Kidney tubule cell (primary cell): ENCODE data around the gene ZC3H12D.

ENCODE experiments used
- DNase-seq: peaks from one replicate; pipeline ENCODE4 v3.0.0-alpha.2; 2018; ENCODE audit warnings: low spot score

Gene ZC3H12D

DNA sequence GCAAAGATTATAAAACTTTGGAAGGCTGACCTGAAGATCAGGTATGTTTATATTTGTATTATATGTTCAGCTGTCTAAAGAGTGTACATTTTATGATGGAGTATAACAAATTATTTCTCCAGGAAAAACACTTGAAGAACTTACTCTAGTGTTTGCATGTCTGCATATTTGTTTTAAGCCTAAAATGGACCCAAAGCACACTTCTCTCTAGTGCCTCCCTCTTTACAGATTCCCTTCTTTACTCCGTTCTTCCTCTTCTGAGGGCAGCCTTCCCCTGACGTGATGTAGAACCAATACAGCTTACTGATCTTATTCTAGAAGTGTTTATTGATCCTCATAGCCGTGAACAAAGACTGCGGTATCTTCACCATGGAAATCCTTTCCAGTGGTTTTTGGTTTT lies 70.8 kb downstream of the ZC3H12D start:
- no peak for DNase-seq

DNA sequence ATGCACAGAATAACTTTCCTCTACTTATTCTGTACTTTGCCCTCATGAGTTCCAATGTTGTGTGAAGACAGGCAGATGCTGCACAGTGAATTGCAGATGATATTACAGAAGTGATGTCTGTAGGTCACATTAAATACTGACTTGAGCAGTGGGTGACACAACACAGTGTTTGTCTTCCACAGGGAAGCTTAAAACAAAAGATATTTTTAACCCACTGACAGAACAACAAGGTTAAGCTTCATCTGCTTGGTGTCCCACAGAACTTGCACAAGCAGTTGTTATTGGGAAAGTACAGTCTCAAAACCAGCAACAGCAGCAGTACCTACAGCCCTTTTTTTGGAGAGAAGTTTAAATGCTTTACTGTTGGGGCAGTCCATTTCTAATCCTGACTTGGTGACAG lies 74.3 kb downstream of the ZC3H12D start:
- no peak for DNase-seq

DNA sequence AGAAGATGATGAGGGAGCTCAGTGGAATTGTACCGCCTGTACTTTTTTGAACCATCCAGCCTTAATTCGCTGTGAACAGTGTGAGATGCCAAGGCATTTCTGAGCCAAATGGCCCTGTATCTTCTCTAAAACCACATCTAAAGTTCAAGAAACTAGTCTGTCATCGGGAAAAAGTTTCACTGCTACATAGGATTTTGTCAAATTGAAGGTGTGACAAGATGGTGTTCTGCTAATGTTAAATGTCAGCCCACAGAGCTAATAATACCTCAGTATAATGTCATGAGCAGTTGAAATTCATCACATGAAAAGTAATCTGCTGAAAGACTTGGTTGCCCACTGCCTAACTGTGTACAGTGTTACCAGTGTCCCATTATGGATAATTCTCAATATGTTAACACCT lies 75.2 kb downstream of the ZC3H12D start:
- no peak for DNase-seq

DNA sequence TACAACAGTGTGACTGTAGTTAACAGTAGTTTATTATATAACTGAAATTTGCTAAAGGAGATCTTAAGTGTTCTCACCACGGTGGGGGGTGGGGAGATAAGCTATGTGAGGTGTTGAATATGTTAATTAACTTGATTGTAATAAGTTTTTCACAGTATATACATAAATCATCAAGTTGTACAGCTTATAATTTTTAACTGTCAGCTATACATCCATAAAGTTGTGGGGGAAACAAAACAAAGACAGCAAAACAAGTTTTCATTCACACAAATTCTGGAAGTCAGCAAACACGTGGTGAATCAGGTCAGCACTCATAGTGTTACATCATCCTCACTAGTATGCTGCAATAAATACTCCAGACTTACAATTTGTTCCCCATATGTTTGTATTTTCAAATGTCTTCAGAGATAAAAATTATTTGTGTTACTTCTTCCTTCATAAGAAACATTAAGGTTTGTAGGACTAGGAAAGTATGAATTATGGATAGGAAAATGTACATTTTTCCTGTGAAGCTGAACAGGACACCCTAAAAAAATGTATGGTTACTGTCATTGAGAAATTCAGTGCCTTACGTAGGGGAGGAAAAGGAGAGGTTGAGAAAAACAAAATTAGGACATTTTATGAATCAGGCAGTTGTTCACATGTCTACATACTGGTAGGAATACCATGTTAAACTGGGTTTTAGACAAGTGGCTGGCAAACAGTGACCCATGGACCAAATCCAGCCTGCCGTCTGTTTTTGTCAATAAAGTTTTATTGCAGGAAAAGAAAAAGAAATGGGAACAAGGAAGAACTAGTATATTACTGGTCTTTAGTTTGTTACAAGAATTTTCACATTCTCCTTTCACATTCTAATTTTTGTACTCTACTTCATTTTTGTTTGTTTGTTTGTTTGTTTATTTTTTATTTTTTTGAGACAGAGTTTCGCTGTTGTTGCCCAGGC lies 78.7 kb downstream of the ZC3H12D start:
- DNase-seq: no peak

DNA sequence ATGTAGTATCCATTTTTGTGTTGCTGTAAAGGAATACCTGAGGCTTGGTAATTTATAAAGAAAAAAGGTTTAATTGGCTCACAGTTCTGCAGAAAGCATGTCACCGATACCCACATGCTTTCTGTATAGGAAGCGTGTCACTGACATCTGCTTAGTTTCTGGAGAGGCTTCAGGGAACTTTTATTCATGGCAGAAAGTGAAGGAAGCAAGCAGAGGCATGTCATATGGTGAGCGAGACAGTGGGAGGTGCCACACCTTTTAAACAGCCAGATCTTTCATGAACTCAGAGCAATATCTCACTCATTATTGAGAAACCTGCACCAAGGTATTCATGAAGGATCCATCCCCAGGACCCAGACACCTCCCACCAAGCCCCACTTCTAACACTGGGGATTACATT lies 81.3 kb downstream of the ZC3H12D start:
- no peak for DNase-seq

DNA sequence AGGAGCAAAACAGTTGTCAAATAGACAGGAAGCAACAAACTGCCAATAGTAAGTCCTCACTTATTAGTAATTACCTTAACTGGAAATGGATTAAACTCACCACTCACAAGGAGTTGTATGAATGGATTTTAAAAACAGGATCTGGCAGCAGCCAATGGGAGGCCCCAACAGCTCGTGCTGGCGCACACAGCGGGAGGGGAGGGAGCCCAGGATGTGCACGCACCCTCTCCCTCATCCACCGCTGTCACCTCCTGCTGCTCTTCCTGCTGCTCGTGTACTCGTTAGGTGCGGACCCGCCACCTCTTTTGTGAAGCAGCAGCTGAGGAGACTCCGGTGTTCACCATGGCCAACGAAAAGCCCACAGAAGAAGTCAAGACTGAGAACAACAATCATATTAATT lies 84.8 kb downstream of the ZC3H12D start, which contains the start of gene SUMO4:
SUMO4 (plus strand) TSS at position 213 of the 400 bp plus-strand sequence; CDS start at position 343, 130 bp downstream.
- no peak for DNase-seq

DNA sequence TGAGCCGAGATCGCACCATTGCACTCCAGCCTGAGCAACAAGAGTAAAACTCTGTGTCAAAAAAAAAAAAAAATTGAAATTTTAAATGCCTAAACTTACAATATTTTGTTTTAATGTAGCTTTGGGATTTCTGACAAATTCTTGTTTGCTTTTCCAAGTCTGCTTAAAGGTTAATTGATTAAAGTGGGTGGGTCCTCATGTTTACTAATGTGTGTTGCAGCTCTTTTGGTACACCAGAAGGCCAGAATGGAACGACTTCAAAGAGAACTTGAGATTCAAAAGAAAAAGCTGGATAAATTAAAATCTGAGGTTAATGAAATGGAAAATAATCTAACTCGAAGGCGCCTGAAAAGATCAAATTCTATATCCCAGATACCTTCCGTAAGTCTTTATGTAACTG lies 87.4 kb downstream of the ZC3H12D start:
- no peak for DNase-seq
